ENCODE measurements around the gene PARG.
"Not testable (repeated sequence)": the region's sequence is repeated elsewhere in the genome, so short reads cannot be mapped to it uniquely, and the experiment has no call there.

DNA sequence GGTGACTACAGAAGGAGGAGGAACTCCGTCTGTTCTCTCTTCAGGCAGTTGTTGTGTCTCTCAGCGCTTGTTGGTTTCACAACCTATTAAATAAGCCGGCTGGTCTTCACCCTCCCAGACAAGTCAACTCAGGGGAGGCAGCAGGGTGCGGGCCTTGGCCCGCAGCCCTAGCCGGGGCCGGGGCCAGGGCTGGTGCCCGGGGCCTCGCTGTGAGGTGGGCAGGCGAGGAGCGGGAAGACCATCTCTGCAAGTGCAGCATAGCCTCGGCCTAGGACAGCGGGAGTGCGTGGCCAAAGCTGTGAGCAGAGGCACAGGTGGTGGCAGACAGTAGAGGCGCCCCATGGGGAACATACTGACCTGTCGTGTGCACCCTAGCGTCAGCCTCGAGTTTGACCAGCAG lies 46.5 kb upstream of the PARG start, which contains the start of gene AGAP6:
- TF ChIP-seq, protein P1, sequence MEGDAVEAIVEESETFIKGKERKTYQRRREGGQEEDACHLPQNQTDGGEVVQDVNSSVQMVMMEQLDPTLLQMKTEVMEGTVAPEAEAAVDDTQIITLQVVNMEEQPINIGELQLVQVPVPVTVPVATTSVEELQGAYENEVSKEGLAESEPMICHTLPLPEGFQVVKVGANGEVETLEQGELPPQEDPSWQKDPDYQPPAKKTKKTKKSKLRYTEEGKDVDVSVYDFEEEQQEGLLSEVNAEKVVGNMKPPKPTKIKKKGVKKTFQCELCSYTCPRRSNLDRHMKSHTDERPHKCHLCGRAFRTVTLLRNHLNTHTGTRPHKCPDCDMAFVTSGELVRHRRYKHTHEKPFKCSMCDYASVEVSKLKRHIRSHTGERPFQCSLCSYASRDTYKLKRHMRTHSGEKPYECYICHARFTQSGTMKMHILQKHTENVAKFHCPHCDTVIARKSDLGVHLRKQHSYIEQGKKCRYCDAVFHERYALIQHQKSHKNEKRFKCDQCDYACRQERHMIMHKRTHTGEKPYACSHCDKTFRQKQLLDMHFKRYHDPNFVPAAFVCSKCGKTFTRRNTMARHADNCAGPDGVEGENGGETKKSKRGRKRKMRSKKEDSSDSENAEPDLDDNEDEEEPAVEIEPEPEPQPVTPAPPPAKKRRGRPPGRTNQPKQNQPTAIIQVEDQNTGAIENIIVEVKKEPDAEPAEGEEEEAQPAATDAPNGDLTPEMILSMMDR (IDR thresholded peaks at IDR 0.05) = not testable (repeated sequence)
- not testable (repeated sequence) for TF ChIP-seq ATF3 (CRISPR knock-in tag; conservative IDR thresholded peaks at IDR 0.05); ZNF263 (CRISPR knock-in tag; IDR thresholded peaks at IDR 0.05; ENCODE audit: low read depth)
